HG02571 (cell line): ENCODE data around the gene NUP54.
A peak's percentile ranks its signal among the peaks of the same experiment; 100 is the strongest.

Source experiments
- ATAC-seq: cut with Tn5 transposase; IDR thresholded peaks from one replicate; pipeline ENCODE4 v1.9.1; 2021; ENCODE audit warnings: mild to moderate bottlenecking, moderate library complexity; ENCODE audit not compliant: unreplicated experiment

The NUP54 gene

GRCh38 chr4:76148142-76148865 lies at the start of gene NUP54:
Gene NUP54, minus strand, starts transcription at chr4:76148397. Its CDS starts 23 bp downstream, at chr4:76148374.
- ATAC-seq, result peak; percentile 99

GRCh38 chr4:76197031-76197743 lies 49.0 kb upstream of the NUP54 start:
- ATAC-seq, result no peak

GRCh38 chr4:76196376-76196775 lies 48.2 kb upstream of the NUP54 start:
- no peak for ATAC-seq

- no peak for ATAC-seq
These were observed 47.1 kb upstream of the NUP54 start for GRCh38 chr4:76195326-76195725.

DNA sequence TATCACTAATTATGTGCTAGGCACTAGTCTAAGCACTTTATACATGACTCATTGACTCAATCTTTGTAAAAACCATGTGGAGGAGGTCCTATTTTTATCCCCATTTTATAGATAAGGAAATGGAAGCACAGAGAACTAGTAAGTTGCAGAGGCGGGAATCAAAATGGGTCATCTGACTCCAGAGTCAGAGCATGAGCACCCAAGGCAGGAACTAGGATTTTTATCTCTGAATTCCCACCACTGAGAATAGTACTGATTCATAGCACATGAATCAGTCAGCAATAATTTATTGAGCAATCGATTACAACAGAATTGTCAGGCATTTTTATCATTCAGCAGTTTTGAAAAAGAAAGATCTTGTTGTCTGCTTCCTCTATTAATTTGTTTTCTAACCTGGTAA lies 46.1 kb upstream of the NUP54 start:
- ATAC-seq, result no peak

DNA sequence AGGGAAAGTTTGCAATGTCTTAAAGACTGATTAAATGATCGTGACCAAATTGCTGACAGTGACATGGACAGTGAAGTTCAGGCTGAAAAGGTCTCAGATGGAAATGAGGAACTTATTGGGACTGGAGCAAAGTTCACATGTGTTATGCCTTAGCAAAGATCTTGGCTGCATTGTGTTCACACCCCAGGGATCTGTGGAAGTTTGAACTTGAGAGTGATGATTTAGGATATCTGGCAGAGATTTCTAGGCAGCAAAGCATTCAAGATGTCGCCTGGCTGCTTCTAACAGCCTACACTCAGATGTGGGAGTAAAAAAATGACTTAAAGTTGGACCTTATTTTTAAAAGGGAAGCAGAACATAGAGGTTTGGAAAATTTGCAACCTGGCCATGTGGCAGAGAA lies 44.0 kb upstream of the NUP54 start:
- no peak for ATAC-seq

- ATAC-seq, result no peak
These were observed 40.4 kb upstream of the NUP54 start for GRCh38 chr4:76188557-76188956.

DNA sequence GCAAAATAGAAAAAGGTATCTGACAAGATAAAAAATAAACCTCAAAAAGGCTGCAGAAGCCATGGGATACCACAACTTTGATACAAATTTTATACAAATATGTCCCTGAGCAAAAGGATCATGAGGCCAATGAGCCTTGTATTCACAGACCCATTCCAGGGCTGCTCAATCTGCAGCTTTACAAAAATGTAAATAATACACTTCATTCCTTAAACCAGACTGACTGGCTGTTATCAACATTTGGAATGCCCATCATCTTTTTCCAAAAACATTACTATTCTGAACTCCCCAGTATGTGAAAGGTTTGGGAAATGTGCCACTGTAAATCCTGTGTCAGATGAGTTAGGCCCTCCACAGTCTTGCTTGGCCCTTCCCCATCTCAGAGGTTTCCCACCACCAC lies 40.0 kb upstream of the NUP54 start:
- ATAC-seq, result no peak

DNA sequence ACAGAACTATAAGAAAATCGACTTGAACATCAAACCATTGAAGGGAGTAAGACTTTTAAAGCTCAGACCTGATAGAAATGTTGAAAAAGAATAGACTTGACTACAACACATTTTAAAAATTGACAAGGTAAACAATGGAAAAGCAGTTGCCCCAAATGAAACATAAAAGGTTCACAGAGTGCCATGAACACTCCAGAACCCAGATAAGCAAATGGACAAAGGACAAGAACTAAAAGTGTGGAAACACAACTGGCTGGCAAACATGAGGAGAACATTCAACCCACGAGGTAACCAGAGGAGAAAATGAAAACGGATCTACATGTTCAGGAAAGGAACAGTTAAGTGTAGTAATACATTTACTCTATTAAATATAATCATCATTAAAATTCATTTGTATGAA lies 39.0 kb upstream of the NUP54 start:
- no peak for ATAC-seq

GRCh38 chr4:76182463-76182862 lies 34.3 kb upstream of the NUP54 start:
- ATAC-seq, result no peak

DNA sequence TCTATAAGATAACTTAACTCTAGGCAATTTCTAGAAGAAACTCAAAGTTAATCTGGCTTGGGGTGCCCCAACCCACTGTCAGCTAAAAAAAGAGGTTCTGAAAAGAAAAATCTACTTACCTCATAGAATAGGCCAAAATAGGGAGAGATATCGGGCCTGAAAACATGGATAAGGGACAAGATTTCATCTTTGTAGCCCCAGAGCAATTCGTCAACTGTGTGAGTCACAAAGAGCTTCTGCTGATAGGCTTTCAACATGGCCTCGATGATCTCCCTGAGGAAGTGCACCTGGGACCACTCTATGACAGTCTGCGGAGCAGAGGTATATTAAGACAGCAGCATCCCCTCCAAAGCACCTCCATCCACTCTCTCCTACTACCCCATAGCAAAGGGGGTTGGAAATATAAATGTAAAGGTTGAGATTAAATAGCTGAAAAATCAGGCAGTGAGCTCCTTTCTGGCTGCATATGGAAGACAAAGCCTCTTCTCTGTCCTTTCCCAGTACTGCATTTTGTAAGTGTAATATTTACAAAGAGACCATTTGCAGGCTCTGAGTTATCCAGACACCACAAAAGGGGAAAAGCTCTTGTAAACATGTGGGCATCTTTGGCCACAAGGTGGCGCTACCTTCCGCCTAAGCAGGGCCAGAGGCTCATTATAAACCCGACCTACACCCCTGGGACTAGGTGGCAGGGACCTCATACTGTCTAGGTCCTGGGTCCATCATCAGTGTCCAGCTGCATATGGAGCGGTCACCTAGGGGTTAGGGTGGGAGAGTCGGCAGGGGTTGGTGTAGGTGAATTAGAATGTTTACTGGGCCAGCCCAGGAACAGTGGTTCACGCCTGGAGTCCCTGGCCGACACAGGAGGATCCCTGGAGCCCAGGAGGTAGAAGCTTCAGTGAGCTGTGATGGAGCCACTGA lies 31.5 kb upstream of the NUP54 start:
- peak; percentile 83 for ATAC-seq

DNA sequence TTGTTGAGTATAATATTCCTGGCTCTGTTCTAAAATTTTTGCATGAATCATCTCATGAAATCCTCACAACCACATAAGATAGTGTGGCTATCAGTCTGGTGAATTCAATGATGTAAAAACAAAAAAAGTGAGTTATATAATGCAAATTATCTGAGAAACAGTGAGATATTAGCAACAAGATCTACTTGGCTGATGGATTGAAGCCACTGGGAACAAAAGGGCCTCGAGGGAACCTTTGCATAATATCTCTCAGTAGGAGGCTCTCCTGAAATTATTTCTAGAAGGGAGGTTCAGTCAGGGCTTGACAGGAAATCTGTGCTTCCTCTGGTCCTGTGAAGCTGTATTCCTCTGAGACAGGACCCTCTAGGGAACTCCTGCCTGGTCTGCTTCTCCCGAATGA lies 30.1 kb upstream of the NUP54 start:
- no peak for ATAC-seq

DNA sequence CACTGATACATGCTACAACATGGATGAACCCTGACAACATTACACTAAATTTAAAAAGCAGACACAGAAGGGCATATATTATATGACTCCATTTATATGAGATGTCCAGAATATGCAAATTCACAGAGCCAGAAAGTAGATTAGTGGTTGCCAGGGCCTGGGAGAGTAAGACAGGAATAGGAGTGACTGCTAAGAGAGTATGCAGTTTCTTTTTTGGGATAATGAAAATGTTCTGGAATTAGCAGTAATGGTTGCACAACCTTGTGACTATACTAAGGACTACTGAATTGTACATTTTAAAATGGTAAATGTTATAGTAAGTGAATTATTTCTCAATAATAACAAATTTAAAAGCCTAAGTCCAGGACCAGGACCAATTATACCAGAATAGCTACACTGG lies 29.5 kb upstream of the NUP54 start:
- no peak for ATAC-seq

GRCh38 chr4:76175336-76175735 lies 27.1 kb upstream of the NUP54 start:
- no peak for ATAC-seq

- no peak for ATAC-seq
These were observed 26.0 kb upstream of the NUP54 start for GRCh38 chr4:76174216-76174615.

DNA sequence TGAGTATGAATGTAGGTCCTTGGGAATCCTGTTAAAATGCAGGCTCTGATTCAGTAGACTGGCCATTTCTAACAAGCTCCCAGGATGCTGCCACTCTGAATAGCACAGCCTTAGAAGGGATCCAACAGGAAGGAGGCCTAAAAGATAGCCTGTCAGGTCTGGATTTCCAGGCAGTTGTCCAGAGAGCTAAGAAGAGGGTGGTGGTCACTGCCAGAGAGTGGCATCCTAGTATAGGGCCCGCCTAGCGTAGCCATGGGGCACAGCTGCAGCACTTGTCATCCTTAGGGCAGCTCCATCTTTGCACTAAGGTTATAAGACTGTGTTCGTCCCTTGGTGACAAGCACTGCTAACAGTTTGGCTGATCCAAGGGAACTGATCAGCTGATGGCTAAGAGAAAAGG lies 20.5 kb upstream of the NUP54 start:
- no peak for ATAC-seq

DNA sequence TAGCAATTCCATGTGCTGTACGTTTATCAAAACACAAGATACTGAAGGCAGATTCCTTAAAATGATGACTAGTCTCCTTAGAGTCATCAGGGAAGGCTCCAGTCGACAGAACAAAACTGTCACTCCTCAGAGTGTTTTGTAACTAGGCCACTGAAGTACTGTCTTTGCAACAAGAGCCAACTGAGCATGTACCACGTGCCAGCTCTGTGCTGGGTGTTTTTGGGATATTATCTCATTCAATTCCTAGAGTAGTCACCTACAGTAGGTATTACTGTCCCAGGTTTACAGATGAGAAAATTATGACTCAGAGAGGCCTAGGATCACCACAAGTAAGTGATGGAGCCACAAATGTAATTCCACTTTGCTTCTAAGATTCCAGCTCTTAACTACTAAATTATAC lies 18.3 kb upstream of the NUP54 start:
- no peak for ATAC-seq

GRCh38 chr4:76160355-76160754 lies 12.2 kb upstream of the NUP54 start:
- ATAC-seq, result no peak

GRCh38 chr4:76156635-76157034 lies 8.4 kb upstream of the NUP54 start:
- ATAC-seq, result no peak

DNA sequence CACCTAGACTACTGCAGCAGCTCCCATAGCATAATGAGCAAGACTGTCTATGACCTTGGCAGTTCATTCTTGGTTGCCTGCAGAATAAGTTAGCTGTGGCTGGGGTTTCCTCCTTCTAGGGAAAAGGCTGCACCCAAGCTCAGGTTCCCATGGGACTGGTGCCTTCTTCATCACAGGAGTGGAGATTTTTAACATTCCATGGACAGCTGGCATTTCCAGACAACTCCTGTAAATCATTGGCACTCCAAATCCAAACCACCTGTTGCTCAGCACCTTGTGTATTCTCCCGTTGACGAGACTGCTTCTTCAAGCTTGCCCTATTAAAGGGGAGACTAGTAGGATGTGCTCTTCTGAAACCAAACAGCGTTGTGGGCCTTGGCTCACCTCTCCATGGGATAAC lies 7.8 kb upstream of the NUP54 start:
- ATAC-seq, result no peak

DNA sequence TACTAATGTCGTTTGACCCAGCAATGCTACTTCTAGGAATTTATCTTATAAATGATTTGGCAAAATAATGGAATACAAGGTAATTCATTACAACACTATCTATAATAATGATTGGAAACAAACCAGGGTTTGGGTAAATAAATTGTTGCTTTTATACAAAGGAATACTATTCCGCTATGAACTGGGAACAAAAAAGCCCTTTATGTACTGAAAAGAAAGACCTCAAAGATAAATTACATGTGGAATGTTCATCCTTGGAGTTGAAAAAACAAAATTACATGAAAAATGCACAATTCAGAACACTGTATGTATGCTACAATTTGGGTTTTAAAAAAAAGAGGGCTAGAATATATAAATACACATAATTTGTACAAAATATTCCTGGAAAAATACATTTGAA lies 5.2 kb upstream of the NUP54 start:
- ATAC-seq, result no peak
